GM21576 (cell line): Measurements from ENCODE around the gene EFCAB9.

Experiments used
- ATAC-seq: cut with Tn5 transposase; IDR thresholded peaks from one replicate; pipeline ENCODE4 v1.9.1; 2021; ENCODE audit warnings: mild to moderate bottlenecking, moderate library complexity; ENCODE audit not compliant: unreplicated experiment

EFCAB9 gene

GRCh38 chr5:172165465-172165864 lies 28.5 kb upstream of the EFCAB9 start:
- ATAC-seq: no peak

- ATAC-seq: no peak
Observed at GRCh38 chr5:172166030-172166826, 27.7 kb upstream of the EFCAB9 start.

- ATAC-seq: no peak
Observed at GRCh38 chr5:172167895-172168294, 26.1 kb upstream of the EFCAB9 start.

- ATAC-seq: no peak
Observed at GRCh38 chr5:172168311-172168710, 25.7 kb upstream of the EFCAB9 start.

- no peak for ATAC-seq
Observed at GRCh38 chr5:172169216-172169615, 24.8 kb upstream of the EFCAB9 start.

GRCh38 chr5:172170251-172170701 lies 23.7 kb upstream of the EFCAB9 start:
- ATAC-seq: no peak

GRCh38 chr5:172171118-172171517 lies 22.9 kb upstream of the EFCAB9 start:
- no peak for ATAC-seq

- ATAC-seq: no peak
Observed at GRCh38 chr5:172172912-172173563, 20.9 kb upstream of the EFCAB9 start.

GRCh38 chr5:172173564-172174153 lies 20.3 kb upstream of the EFCAB9 start:
- no peak for ATAC-seq

- peak; percentile 58 for ATAC-seq
Observed at GRCh38 chr5:172175263-172175719, 18.7 kb upstream of the EFCAB9 start.

- no peak for ATAC-seq
Observed at GRCh38 chr5:172177176-172177575, 16.8 kb upstream of the EFCAB9 start.

GRCh38 chr5:172178301-172178987 lies 15.5 kb upstream of the EFCAB9 start:
- ATAC-seq: no peak

- ATAC-seq: peak; percentile 28
Observed at GRCh38 chr5:172178991-172179989, 14.7 kb upstream of the EFCAB9 start.

GRCh38 chr5:172180936-172181335 lies 13.0 kb upstream of the EFCAB9 start:
- ATAC-seq: no peak

- no peak for ATAC-seq
Observed at GRCh38 chr5:172182291-172182690, 11.7 kb upstream of the EFCAB9 start.

- ATAC-seq: no peak
Observed at GRCh38 chr5:172183881-172184280, 10.1 kb upstream of the EFCAB9 start.

GRCh38 chr5:172185096-172185461 lies 8.9 kb upstream of the EFCAB9 start:
- no peak for ATAC-seq

- no peak for ATAC-seq
Observed at GRCh38 chr5:172186114-172186695, 7.8 kb upstream of the EFCAB9 start.

GRCh38 chr5:172187118-172188032 lies 6.6 kb upstream of the EFCAB9 start:
- ATAC-seq: peak; percentile 28
